ENCODE measurements around the gene DTX1. TPM values are rescaled to one million over a fixed set of nuclear protein-coding genes. Genes with fewer than 3 reads are reported as not detected.

DTX1 gene
- total and polyA plus RNA-seq, 2 of the 8 experiments (the other 6 are each of a cell fraction or from before 2014, with no cell fraction given) = 4.7 to 6.9 TPM

DNA sequence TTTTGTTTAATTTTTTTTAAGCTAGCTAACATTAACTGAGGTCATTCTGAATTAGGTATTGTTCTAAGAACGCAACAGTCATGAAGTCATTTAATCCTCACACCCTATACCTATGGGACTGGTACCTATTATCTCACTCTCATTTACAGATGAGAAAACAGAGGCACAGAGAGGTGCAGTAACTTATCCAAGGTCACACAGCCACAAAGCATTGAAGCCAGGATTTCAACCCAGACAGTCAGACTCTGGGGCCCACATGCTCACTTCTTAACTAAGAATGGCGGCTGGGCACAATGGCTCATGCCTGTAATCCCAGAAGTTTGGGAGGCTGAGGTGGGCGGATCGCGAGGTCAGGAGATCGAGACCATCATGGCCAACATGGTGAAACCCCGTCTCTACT, 15.0 kb upstream of the DTX1 start (continued):
- TF ChIP-seq, protein P1, sequence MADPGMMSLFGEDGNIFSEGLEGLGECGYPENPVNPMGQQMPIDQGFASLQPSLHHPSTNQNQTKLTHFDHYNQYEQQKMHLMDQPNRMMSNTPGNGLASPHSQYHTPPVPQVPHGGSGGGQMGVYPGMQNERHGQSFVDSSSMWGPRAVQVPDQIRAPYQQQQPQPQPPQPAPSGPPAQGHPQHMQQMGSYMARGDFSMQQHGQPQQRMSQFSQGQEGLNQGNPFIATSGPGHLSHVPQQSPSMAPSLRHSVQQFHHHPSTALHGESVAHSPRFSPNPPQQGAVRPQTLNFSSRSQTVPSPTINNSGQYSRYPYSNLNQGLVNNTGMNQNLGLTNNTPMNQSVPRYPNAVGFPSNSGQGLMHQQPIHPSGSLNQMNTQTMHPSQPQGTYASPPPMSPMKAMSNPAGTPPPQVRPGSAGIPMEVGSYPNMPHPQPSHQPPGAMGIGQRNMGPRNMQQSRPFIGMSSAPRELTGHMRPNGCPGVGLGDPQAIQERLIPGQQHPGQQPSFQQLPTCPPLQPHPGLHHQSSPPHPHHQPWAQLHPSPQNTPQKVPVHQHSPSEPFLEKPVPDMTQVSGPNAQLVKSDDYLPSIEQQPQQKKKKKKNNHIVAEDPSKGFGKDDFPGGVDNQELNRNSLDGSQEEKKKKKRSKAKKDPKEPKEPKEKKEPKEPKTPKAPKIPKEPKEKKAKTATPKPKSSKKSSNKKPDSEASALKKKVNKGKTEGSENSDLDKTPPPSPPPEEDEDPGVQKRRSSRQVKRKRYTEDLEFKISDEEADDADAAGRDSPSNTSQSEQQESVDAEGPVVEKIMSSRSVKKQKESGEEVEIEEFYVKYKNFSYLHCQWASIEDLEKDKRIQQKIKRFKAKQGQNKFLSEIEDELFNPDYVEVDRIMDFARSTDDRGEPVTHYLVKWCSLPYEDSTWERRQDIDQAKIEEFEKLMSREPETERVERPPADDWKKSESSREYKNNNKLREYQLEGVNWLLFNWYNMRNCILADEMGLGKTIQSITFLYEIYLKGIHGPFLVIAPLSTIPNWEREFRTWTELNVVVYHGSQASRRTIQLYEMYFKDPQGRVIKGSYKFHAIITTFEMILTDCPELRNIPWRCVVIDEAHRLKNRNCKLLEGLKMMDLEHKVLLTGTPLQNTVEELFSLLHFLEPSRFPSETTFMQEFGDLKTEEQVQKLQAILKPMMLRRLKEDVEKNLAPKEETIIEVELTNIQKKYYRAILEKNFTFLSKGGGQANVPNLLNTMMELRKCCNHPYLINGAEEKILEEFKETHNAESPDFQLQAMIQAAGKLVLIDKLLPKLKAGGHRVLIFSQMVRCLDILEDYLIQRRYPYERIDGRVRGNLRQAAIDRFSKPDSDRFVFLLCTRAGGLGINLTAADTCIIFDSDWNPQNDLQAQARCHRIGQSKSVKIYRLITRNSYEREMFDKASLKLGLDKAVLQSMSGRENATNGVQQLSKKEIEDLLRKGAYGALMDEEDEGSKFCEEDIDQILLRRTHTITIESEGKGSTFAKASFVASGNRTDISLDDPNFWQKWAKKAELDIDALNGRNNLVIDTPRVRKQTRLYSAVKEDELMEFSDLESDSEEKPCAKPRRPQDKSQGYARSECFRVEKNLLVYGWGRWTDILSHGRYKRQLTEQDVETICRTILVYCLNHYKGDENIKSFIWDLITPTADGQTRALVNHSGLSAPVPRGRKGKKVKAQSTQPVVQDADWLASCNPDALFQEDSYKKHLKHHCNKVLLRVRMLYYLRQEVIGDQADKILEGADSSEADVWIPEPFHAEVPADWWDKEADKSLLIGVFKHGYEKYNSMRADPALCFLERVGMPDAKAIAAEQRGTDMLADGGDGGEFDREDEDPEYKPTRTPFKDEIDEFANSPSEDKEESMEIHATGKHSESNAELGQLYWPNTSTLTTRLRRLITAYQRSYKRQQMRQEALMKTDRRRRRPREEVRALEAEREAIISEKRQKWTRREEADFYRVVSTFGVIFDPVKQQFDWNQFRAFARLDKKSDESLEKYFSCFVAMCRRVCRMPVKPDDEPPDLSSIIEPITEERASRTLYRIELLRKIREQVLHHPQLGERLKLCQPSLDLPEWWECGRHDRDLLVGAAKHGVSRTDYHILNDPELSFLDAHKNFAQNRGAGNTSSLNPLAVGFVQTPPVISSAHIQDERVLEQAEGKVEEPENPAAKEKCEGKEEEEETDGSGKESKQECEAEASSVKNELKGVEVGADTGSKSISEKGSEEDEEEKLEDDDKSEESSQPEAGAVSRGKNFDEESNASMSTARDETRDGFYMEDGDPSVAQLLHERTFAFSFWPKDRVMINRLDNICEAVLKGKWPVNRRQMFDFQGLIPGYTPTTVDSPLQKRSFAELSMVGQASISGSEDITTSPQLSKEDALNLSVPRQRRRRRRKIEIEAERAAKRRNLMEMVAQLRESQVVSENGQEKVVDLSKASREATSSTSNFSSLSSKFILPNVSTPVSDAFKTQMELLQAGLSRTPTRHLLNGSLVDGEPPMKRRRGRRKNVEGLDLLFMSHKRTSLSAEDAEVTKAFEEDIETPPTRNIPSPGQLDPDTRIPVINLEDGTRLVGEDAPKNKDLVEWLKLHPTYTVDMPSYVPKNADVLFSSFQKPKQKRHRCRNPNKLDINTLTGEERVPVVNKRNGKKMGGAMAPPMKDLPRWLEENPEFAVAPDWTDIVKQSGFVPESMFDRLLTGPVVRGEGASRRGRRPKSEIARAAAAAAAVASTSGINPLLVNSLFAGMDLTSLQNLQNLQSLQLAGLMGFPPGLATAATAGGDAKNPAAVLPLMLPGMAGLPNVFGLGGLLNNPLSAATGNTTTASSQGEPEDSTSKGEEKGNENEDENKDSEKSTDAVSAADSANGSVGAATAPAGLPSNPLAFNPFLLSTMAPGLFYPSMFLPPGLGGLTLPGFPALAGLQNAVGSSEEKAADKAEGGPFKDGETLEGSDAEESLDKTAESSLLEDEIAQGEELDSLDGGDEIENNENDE (IDR thresholded peaks at IDR 0.05; ENCODE audit: insufficient replicate concordance, low read length) = no peak
- TF ChIP-seq RAD21 (IDR thresholded peaks at IDR 0.05 in 1 of 2, conservative IDR thresholded peaks at IDR 0.05 in 1 of 2; ENCODE audit: low read depth in 2 of 2, low read length in 2 of 2) = no peak
- no peak for TF ChIP-seq ASH2L (IDR thresholded peaks at IDR 0.05; ENCODE audit: low read length)
- TF ChIP-seq CEBPB (IDR thresholded peaks at IDR 0.05; ENCODE audit: low read depth, low read length) = no peak
- TF ChIP-seq CHD1 (IDR thresholded peaks at IDR 0.05; ENCODE audit: low read depth, low read length) = no peak
- TF ChIP-seq GABPA (IDR thresholded peaks at IDR 0.05; ENCODE audit: borderline replicate concordance, insufficient read depth, low read length) = no peak
- TF ChIP-seq CHD2 (IDR thresholded peaks at IDR 0.05; ENCODE audit: low read length) = no peak
- TF ChIP-seq POLR2A (IDR thresholded peaks at IDR 0.05; ENCODE audit: control extremely low read depth in 1 of 2, low read depth in 2 of 2, low read length in 2 of 2) = no peak
